GM12875 (cell line): Measurements from ENCODE around the gene PRM3.
"Not testable (repeated sequence)": the region's sequence is repeated elsewhere in the genome, so short reads cannot be mapped to it uniquely, and the experiment has no call there.

ENCODE experiments used
- H3K4me3 ChIP-seq: one replicate; pipeline ENCODE4 v1.5.1; 2011; ENCODE audit warnings: low read depth, low read length, control low read depth
- TF ChIP-seq, protein P1 (sequence below): IDR thresholded peaks from 2 replicates; pipeline ENCODE4 v1.5.1; 2011; ENCODE audit warnings: low read depth, mild to moderate bottlenecking, control low read depth, inconsistent platforms, low read length, moderate library complexity, borderline replicate concordance; ENCODE audit not compliant: insufficient read depth

The PRM3 gene

DNA sequence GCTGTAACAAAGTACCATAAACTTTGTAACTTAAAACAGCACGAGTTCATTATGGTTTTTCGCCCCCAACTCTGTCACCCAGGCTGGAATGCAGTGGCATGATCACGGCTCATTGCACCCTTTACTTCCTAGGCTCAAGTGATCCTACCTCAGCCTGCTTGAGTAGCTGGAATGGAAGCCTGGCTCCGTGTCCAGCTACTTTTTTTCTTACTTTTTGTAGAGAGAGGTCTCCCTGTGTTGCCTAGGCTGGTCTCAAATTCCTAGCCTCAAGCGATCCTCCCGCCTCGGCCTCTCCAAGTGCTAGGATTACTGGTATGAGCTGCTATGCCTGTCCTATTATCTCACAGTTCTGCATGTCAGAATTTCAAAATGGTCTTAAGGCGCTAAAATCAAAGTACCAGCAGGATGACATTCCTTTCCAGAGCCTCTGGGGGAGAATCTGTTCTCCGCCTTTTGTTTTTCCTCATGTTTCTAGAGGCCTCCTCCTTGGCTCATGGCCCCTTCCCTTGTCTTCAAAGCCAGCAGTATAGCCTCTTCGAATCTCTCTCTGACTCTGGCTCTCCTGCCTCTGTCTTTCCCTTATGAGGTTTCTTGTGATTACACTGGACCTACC is 17.8 kb upstream of the PRM3 start:
- TF ChIP-seq, protein P1, sequence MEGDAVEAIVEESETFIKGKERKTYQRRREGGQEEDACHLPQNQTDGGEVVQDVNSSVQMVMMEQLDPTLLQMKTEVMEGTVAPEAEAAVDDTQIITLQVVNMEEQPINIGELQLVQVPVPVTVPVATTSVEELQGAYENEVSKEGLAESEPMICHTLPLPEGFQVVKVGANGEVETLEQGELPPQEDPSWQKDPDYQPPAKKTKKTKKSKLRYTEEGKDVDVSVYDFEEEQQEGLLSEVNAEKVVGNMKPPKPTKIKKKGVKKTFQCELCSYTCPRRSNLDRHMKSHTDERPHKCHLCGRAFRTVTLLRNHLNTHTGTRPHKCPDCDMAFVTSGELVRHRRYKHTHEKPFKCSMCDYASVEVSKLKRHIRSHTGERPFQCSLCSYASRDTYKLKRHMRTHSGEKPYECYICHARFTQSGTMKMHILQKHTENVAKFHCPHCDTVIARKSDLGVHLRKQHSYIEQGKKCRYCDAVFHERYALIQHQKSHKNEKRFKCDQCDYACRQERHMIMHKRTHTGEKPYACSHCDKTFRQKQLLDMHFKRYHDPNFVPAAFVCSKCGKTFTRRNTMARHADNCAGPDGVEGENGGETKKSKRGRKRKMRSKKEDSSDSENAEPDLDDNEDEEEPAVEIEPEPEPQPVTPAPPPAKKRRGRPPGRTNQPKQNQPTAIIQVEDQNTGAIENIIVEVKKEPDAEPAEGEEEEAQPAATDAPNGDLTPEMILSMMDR = no peak
- H3K4me3 ChIP-seq = no peak overlapping the region

DNA sequence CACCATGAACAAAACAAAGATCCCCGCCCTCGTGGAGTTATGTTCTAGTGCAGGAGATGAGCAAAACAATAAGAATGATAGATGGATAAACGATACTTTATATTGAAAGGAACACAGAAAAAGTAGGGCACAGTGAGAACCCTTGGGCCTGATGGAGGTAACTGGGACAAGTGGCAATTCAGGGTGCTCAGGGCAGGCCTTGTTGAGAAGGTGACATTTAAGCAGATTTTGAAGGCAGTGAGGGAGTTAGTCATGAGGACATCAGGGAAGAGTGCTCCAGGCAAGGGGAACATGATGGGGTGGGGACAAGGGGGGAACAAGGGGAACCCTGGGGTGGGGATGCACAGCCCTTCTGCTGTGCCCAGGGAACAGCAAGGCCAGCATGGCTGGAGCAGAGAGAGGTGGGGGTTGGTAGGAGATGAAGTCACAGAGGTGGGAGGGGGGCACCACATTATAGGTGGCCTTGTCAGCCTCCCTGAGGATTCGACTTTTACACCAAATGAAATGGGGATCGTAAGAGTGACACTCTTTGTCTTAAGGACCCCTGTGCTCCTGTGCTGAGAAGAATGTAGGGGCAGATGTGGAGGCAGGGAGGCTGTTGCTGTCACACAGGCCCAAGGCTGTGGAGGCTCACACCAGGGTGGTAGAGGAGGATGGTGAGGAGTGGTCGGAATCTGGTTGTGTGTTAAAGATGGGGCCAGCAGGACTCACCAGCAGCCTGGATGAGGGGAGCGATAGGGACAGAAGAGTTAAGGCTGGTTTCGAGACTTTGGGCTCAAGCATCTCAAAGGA is 16.9 kb upstream of the PRM3 start:
- H3K4me3 ChIP-seq = no peak overlapping the region
- TF ChIP-seq, protein P1 = no peak

DNA sequence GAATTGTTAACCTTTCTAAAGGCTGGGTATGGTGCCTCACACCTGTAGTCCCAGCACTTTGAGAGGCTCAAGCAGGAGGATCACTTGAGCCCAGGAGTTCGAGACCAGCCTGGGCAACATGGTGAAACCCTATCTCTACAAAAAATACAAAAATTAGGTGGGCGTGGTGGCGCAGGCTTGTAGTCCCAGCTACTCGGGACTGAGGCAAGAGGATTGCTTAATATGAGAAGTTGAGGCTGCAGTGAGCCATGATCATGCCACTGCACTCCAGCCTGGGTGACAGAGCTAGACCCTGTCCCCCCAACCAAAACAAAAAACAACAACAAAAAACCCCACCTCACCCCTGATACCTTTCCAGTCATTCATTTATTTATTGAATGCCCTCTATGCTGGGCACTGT is 16.3 kb upstream of the PRM3 start:
- not testable (repeated sequence) for H3K4me3 ChIP-seq

DNA sequence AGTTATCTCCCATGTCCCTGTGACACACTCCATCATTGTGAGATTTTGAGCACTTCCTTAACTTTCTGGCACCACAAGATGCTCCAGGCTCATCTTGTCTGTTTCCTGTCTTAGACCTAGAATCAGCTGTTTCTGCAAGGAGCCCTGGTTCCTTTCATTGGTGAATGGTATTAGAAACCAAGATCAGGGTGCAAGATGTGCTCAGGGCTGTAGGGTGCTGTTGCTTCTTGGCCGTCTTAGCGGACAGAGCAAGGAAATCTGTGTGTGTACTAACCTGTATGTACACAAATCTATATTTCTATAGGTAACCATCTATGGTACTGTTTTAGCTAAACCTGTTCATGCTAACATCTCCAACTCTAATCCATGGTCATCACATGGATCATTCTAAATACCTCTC is 15.8 kb upstream of the PRM3 start:
- H3K4me3 ChIP-seq = no peak overlapping the region
- TF ChIP-seq, protein P1 = no peak

DNA sequence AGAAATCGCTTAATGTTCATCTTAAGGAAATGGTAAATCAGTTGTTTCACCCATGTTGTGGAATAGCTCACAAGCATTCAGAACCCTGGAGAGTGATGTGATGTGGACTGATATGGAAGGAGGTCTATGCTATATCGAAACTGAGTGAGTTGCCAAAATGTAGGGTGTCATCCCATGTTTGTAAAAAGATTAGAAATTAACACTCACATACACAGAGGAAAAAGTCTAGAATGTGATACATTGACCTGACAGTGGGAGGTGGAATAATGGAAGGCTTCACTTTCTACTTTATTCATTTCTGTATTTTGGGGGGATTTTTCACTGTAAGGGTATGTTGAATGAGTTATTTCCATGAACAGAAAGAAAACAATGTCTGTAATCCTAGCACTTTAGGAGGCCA is 12.4 kb upstream of the PRM3 start:
- H3K4me3 ChIP-seq = no peak overlapping the region
- TF ChIP-seq, protein P1 = no peak

DNA sequence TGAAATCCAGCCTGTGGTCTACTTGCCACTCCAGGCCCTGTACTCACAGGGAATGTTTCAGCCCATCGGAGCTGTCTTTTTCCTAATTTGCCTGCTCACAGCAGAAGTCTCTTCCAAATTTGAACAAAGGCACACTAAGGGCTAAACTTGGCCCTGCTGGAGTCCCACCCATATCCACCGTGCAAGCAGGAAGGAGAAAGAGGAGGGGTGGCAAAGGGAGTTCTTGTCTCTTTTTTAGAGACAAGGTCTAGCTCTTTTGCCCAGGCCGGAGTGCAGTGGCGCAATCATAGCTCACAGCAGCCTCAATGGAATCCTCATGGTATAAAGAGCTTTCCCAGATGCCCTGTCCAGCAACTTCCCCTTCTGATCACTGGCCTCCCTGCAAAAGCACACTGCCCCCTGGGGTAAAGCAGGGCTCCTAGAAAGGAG is 10.4 kb upstream of the PRM3 start:
- TF ChIP-seq, protein P1 = no peak
- H3K4me3 ChIP-seq = no peak overlapping the region

DNA sequence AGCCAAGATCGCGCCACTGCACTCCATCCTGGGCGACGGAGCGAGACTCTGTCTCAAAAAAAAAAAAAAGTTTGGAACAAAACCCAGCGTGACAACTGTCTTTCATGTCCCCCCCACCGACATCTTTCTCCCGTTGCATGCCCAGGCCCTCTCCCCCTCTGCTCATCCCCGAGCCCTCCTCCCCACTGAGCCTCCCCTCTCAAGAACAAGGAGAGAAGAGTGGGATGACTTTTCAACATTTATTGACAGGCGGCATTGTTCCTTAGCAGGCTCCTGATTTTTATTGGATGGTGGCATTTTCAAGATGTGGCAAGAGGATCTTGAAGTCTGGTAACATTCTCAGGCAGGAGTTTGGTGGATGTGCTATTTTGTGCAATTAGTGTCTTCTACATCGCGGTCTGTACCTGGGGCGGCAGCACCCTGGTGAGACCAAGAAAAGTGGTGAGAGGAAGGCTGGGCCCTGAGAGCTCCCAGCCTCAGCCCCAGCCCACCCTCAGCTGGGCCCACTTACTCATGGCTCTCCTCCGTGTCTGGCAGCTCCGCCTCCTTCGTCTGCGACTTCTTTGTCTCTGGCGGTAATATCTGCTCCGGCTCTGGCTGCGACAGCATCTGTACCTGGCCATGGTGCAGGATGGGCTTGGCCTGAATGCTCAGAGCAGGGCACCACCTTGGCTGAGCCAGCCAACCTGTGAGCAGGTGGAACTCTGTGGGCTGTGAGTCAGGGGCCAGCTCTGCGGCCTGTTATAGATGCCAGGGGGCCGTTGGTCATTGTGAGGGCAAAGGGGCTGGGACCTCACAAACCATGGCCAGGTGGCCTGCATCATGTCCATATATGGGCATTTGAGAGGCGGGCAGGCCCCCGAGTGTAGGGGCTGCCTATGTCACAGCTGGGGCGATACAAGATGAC is 7.4 kb upstream of the PRM3 start, which contains the start of gene PRM1:
TSS of gene PRM1 (minus strand) at position 715 of the 907 bp plus-strand sequence. CDS start at position 623, 92 bp downstream.
- H3K4me3 ChIP-seq = no peak within 1 kb of the TSS
- TF ChIP-seq, protein P1 = no peak
